Ovary (tissue), 10 donors: ENCODE data around the gene ZNF638. TPM values are rescaled to one million over a fixed set of nuclear protein-coding genes. Genes with fewer than 3 reads are reported as not detected.

Source experiments
- DNase-seq, 5 donors: peaks; one replicate each; pipeline ENCODE4 v3.0.0-alpha.2; 2019 to 2020
- H3K27ac ChIP-seq, 2 donors: fragments of 200-600 bp; one replicate each; pipeline versions ENCODE4 v1.5.1 to v1.8.0; 2019 to 2022
- H3K27me3 ChIP-seq: fragments of 200-600 bp; one replicate; pipeline ENCODE4 v1.8.0; 2022
- H3K36me3 ChIP-seq: fragments of 200-600 bp; sonication (generic); one replicate; pipeline ENCODE4 v1.5.1; 2019
- H3K4me1 ChIP-seq: one replicate; pipeline ENCODE4 v1.8.1; 2013; ENCODE audit warnings: mild to moderate bottlenecking, moderate library complexity; ENCODE audit not compliant: insufficient read depth
- H3K4me3 ChIP-seq: fragments of 200-600 bp; sonication (generic); one replicate; pipeline ENCODE4 v1.5.1; 2017
- H3K9me3 ChIP-seq, 2 donors: fragments of 200-600 bp in 1 of 2; sonication (generic) in 1 of 2; one replicate each; pipeline versions ENCODE4 v1.5.1 to v1.8.1; 2013 to 2019; ENCODE audit warnings: mild to moderate bottlenecking in 1 of 2, moderate library complexity in 1 of 2
- EP300 ChIP-seq: sonication (generic); formaldehyde crosslinking; IDR thresholded peaks from one replicate; pipeline ENCODE4 v1.6.1; 2017; ENCODE audit warnings: antibody characterized with exemption
- POLR2A ChIP-seq: fragments of 450-650 bp; IDR thresholded peaks from one replicate; pipeline ENCODE4 v1.6.1; 2017; ENCODE audit warnings: antibody characterized with exemption, mild to moderate bottlenecking, moderate library complexity
- WGBS, 3 donors: extraction: QIAGEN DNeasy Blood & Tissue Kit in 1 of 3; methylation state at CpG; one replicate each; pipeline versions ENCODE4 v1.1.5 to v1.1.7; 2013 to 2017; 5-methylcytosine and 5-hydroxymethylcytosine counted together
- intact Hi-C, 4 donors: fragments of 100-400 bp; cut with DNase I; formaldehyde crosslinking; loops; one replicate each; pipeline versions ENCODE4 v1.11.0 to v1.15.1; 2022 to 2023
- long read RNA-seq, 3 donors: library from polyadenylated mRNA in 2 of 3; unstranded in 2 of 3; transcript quantifications; one replicate each; pipeline ENCODE4 v2.0.0 and lab custom pipeline, GENCODE V29; 2021 to 2026
- polyA plus RNA-seq, 2 donors: library from polyadenylated mRNA; stranded (reverse); fragments of 200-250 nt in 1 of 2; fragments of 350-450 nt in 1 of 2; fragmentation: Illumina TruSeq in 1 of 2; extraction: RNeasy Lipid Tissue Mini Kit (QIAGEN cat#74804) in 1 of 2; gene quantifications; one replicate each; pipeline ENCODE4 v1.2.3, GENCODE V29; 2013 to 2014
- total RNA-seq, 7 donors: library from RNA; depleted of rRNA in 2 of 7; stranded (reverse); fragments of >200 nt in 2 of 7; fragmentation: NEBNext Ultra II Directional in 3 of 7; extraction: Animal tissue kit (Norgen Biotek cat#: 25700) in 3 of 7; gene quantifications; one replicate each; pipeline versions ENCODE4 v1.1.0 to v1.2.4, GENCODE V29; 2016 to 2023
- TF ChIP-seq, protein P1 (sequence below), 3 donors: fragments of 450-650 bp in 2 of 3; fragments of 200-600 bp in 1 of 3; IDR thresholded peaks; one replicate each; pipeline versions ENCODE4 v1.5.1 to v1.8.0; 2016 to 2022; ENCODE audit warnings: antibody characterized with exemption in 3 of 3, mild to moderate bottlenecking in 1 of 3
- donor health status: DM: no; HTN: no; CAD: no; lungs with moderate emphysema.
- donor health status: DM: no; HTN: no; CAD: no.
- donor health status: Bipolar disorder and iron deficiency.
- donor health status: DM: yes; HTN: yes; CAD: no.
- donor health status: DM: no; HTN: no; CAD: no.
- donor health status: DM: yes; HTN: yes; CAD: no.

ZNF638 gene, protein sequence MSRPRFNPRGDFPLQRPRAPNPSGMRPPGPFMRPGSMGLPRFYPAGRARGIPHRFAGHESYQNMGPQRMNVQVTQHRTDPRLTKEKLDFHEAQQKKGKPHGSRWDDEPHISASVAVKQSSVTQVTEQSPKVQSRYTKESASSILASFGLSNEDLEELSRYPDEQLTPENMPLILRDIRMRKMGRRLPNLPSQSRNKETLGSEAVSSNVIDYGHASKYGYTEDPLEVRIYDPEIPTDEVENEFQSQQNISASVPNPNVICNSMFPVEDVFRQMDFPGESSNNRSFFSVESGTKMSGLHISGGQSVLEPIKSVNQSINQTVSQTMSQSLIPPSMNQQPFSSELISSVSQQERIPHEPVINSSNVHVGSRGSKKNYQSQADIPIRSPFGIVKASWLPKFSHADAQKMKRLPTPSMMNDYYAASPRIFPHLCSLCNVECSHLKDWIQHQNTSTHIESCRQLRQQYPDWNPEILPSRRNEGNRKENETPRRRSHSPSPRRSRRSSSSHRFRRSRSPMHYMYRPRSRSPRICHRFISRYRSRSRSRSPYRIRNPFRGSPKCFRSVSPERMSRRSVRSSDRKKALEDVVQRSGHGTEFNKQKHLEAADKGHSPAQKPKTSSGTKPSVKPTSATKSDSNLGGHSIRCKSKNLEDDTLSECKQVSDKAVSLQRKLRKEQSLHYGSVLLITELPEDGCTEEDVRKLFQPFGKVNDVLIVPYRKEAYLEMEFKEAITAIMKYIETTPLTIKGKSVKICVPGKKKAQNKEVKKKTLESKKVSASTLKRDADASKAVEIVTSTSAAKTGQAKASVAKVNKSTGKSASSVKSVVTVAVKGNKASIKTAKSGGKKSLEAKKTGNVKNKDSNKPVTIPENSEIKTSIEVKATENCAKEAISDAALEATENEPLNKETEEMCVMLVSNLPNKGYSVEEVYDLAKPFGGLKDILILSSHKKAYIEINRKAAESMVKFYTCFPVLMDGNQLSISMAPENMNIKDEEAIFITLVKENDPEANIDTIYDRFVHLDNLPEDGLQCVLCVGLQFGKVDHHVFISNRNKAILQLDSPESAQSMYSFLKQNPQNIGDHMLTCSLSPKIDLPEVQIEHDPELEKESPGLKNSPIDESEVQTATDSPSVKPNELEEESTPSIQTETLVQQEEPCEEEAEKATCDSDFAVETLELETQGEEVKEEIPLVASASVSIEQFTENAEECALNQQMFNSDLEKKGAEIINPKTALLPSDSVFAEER (N-terminal part only)
- total RNA-seq: 100 to 1,000 TPM; 122 to 160 (median 140) TPM
- 10 to 100 TPM; 76.9 to 87.9 TPM for polyA plus RNA-seq
- long read RNA-seq, donor 1, partial matches to known transcripts: 172 of 220 reads
- long read RNA-seq, donor 1, other reads (novel, unspliced or antisense): 47 of 220 reads
- long read RNA-seq, donor 2, transcript ZNF638-206 (2 exons, 931 nt): major isoform, 8 of 29 reads
- long read RNA-seq, donor 2, partial matches to known transcripts: 15 of 29 reads
- long read RNA-seq, donor 2, other reads (novel, unspliced or antisense): 0 of 29 reads
- long read RNA-seq, donor 3, full-length matches to known transcripts: 15 of 63 reads
- long read RNA-seq, donor 3, partial matches to known transcripts: 11 of 63 reads
- long read RNA-seq, donor 3, other reads (novel, unspliced or antisense): 37 of 63 reads

DNA sequence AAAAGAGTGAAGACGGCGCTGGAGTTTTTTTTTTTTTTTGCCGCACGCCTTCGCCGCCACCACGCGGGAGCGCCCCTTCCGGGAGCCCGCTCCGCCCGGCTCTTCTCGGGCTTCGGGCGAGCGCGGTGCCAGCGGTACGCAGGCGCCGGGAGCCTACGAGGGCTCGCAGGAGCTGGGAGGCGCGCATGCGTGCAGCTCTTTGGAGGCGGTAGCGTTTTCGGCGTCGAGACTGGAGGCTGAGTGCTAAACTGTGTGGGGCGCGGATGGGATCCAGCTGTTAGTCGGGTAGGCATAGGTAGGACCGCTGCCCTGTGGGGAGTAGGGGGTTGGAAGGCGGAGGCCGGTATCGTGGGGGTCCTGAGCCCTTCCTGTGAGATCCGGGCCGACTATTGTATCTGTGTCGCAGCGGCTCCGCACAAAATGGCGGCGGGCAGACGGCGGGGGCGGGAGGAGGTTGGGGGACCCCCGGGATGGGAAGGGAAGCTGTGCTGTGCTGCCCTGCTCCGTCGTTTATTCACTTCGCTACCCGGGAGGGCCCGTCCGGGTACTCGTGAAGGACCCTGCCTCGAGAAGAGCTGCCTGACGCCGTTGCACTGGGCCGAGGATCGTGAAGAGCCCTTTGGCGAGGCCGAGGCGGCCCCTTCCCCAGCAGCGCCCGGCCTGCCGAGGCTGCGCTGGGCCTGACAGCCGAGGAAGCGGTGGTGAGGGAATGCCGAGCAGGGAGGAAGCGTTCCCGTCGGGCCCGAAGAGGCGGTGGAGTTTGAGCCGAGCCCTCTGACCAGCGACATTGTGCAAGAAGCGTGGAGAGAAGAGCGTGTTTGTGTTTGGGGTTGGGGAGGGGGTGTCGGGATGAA lies at the start of gene ZNF638:
Gene ZNF638, plus strand, starts transcription at position 202 of the 854 bp plus-strand sequence. CDS start 17,173 bp downstream, outside the sequence.
- H3K4me3 ChIP-seq: peak within 1 kb of the TSS; percentile 83
- 0 to 1% (median 0%) methylated on average over 67 to 82 of the region's 82 CpGs for WGBS, 3 donors

GRCh38 chr2:71281950-71282349 lies 49.6 kb upstream of the ZNF638 start:
- intact Hi-C loops: no loop called here
- no peak overlapping the region for H3K4me3 ChIP-seq
- TF ChIP-seq, protein P1, sequence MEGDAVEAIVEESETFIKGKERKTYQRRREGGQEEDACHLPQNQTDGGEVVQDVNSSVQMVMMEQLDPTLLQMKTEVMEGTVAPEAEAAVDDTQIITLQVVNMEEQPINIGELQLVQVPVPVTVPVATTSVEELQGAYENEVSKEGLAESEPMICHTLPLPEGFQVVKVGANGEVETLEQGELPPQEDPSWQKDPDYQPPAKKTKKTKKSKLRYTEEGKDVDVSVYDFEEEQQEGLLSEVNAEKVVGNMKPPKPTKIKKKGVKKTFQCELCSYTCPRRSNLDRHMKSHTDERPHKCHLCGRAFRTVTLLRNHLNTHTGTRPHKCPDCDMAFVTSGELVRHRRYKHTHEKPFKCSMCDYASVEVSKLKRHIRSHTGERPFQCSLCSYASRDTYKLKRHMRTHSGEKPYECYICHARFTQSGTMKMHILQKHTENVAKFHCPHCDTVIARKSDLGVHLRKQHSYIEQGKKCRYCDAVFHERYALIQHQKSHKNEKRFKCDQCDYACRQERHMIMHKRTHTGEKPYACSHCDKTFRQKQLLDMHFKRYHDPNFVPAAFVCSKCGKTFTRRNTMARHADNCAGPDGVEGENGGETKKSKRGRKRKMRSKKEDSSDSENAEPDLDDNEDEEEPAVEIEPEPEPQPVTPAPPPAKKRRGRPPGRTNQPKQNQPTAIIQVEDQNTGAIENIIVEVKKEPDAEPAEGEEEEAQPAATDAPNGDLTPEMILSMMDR (IDR thresholded peaks at IDR 0.05): no peak
- TF ChIP-seq POLR2A (no peak), EP300 (no peak)
- no peak overlapping the region for H3K27ac ChIP-seq
- H3K36me3 ChIP-seq: no peaks in the 10 kb centered on the region
- no peak for DNase-seq
- H3K27me3 ChIP-seq: no peaks in the 10 kb centered on the region
- no peaks in the 10 kb centered on the region for H3K4me1 ChIP-seq
- H3K9me3 ChIP-seq: no peaks in the 10 kb centered on the region
- 81 to 85% (median 84%) methylated on average over 4 of the region's 4 CpGs for WGBS, 3 donors

More for the DNA sequence above, at the start of gene ZNF638:
- Histone ChIP-seq H3K9me3 (no peaks in the 10 kb centered on the region), H3K27me3 (no peaks in the 10 kb centered on the region), H3K36me3 (no peaks in the 10 kb centered on the region), H3K4me1 (peaks cover 8% of the 10 kb centered on the region), H3K27ac (peak within 1 kb of the TSS; percentile 86 to 89)
- intact Hi-C loops: loop anchor here in 1 of 4 donors (10.0 kb wide), 1 partner anchor 107 kb away; the partner anchor contains the start of gene PAIP2B
- DNase-seq: peak; percentile 91 to 96 (median 93)
- TF ChIP-seq POLR2A (peak; percentile 96), EP300 (no peak)
- TF ChIP-seq, protein P1 (IDR thresholded peaks at IDR 0.05): peak; percentile 53 to 80 (median 71)

- DNase-seq: no peak
- Histone ChIP-seq H3K36me3 (no peaks in the 10 kb centered on the region), H3K4me1 (no peaks in the 10 kb centered on the region), H3K27me3 (no peaks in the 10 kb centered on the region), H3K27ac (no peak overlapping the region), H3K4me3 (no peak overlapping the region), H3K9me3 (no peaks in the 10 kb centered on the region)
- TF ChIP-seq POLR2A: no peak
- TF ChIP-seq, protein P1 (IDR thresholded peaks at IDR 0.05): no peak
- TF ChIP-seq EP300: no peak
- intact Hi-C loops: no loop called here
These were observed 49.1 kb upstream of the ZNF638 start for GRCh38 chr2:71282493-71282892.
